T-helper 1 cell treated with Interleukin-12 subunit alpha and Interleukin-12 subunit beta and Interleukin-4 antibody, amounts not matched to agents 30 μg/mL and 1 μg/mL, for 36 hours (primary cell): ENCODE data around the gene ELANE.
"Not testable (repeated sequence)": the region's sequence is repeated elsewhere in the genome, so short reads cannot be mapped to it uniquely, and the experiment has no call there.

Experiments
- H3K27ac Mint-ChIP-seq: one replicate; pipeline ENCODE4 v1.8.0; 2021; ENCODE audit warnings: mild to moderate bottlenecking, mixed read lengths
- H3K27me3 Mint-ChIP-seq: one replicate; pipeline ENCODE4 v1.8.0; 2021; ENCODE audit warnings: low read depth, mixed read lengths
- H3K36me3 Mint-ChIP-seq: one replicate; pipeline ENCODE4 v1.8.0; 2021; ENCODE audit warnings: low read depth, mixed read lengths
- H3K4me1 Mint-ChIP-seq: one replicate; pipeline ENCODE4 v1.8.0; 2021; ENCODE audit warnings: low read depth, mixed read lengths
- H3K4me3 Mint-ChIP-seq: one replicate; pipeline ENCODE4 v1.8.0; 2021; ENCODE audit warnings: mild to moderate bottlenecking, moderate library complexity, mixed read lengths
- H3K9me3 Mint-ChIP-seq: one replicate; pipeline ENCODE4 v1.8.0; 2021; ENCODE audit warnings: mixed read lengths

ELANE gene

DNA sequence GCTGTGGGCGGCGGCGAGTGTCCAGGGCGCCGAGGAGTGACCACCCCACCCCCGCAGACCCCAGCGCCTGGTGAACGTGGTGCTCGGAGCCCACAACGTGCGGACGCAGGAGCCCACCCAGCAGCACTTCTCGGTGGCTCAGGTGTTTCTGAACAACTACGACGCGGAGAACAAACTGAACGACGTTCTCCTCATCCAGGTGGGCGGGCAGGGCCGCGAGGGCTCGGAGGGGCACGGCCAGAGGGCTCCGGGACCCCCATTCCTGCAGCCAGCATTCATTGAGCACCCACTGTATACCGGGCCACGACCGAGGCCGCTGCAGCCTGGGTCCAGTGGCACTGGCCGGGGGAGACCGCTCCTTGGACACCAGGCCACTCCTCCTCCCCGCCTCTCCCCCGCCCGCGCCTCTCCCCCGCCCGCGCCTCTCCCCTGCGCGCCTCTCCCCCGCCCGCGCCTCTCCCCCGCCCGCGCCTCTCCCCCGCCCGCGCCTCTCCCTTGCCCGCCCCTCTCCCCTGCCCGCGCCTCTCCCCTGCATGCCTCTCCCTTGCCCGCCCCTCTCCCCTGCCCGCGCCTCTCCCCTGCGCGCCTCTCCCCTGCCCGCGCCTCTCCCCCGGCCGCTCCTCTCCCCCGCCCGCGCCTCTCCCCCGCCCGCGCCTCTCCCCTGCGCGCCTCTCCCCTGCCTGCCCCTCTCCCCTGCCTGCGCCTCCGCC, 8.1 kb upstream of the ELANE start:
- Mint-ChIP-seq H3K36me3 (no peaks in the 10 kb centered on the region), H3K27me3 (peaks cover 17% of the 10 kb centered on the region), H3K4me1 (peaks cover 2% of the 10 kb centered on the region), H3K4me3 (no peak overlapping the region), H3K27ac (no peak overlapping the region), H3K9me3 (no peaks in the 10 kb centered on the region)

GRCh38 chr19:844546-844971, 7.5 kb upstream of the ELANE start:
- Mint-ChIP-seq H3K4me1 (peaks cover 2% of the 10 kb centered on the region), H3K36me3 (no peaks in the 10 kb centered on the region), H3K4me3 (no peak overlapping the region), H3K27ac (peak overlapping the region; percentile 49), H3K9me3 (no peaks in the 10 kb centered on the region), H3K27me3 (peaks cover 17% of the 10 kb centered on the region)

DNA sequence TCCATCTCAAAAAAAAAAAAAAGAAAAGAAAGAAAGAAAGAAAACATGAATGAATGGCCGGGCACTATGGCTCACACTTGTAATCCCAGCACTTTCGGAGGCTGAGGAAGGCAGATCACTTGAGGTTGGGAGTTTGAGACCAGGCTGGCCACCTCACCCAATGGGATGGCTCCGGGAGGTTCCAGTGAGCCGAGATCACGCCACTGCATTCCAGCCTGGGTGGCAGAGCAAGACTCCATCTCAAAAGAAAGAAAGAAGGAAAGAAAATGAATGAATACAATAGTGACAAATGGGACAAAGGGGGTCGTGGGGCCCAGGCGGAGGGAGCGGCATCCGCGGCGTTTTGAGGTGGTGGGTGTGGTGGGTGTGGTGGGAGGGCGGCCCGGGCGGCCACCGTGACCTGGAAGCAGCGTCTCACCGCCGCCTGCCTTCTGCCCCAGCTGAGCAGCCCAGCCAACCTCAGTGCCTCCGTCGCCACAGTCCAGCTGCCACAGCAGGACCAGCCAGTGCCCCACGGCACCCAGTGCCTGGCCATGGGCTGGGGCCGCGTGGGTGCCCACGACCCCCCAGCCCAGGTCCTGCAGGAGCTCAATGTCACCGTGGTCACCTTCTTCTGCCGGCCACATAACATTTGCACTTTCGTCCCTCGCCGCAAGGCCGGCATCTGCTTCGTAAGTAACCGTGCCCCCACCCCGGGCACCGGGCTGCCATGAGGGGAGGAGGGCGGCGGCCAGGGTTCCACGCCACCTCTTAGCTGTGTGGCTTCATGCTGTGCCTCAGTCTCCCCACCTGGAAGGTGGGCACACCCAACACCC, 6.2 kb upstream of the ELANE start:
- H3K9me3 Mint-ChIP-seq = no peaks in the 10 kb centered on the region
- H3K36me3 Mint-ChIP-seq = no peaks in the 10 kb centered on the region
- H3K4me1 Mint-ChIP-seq = peaks cover 2% of the 10 kb centered on the region
- H3K27me3 Mint-ChIP-seq = peaks cover 17% of the 10 kb centered on the region
- H3K4me3 Mint-ChIP-seq = no peak overlapping the region
- no peak overlapping the region for H3K27ac Mint-ChIP-seq

- Mint-ChIP-seq H3K27ac (no peak overlapping the region), H3K4me3 (no peak overlapping the region), H3K9me3 (no peaks in the 10 kb centered on the region), H3K4me1 (peaks cover 2% of the 10 kb centered on the region), H3K36me3 (no peaks in the 10 kb centered on the region), H3K27me3 (peaks cover 9% of the 10 kb centered on the region)
Observed at GRCh38 chr19:848386-848921, 3.6 kb upstream of the ELANE start.

DNA sequence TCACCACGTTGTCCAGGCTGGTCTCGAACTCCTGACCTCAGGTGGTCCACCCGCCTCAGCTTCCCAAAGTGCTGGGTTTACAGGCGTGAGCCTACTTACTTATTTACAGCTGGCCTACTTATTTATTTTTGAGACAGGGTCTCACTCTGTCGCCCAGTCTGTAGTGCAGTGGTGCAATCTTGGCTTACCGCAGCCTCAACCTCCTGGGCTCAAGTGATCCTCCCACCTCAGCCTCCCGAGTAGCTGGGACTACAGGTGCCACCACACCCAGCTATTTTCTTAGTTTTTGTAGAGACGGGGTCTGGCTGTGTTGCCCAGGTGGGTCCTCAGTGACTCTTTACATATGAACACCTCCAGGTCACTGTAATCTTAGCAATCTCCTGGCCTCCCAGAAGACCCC, 2.9 kb upstream of the ELANE start:
- not testable (repeated sequence) for H3K27me3 Mint-ChIP-seq, H3K4me3 Mint-ChIP-seq, H3K9me3 Mint-ChIP-seq, H3K27ac Mint-ChIP-seq, H3K36me3 Mint-ChIP-seq, H3K4me1 Mint-ChIP-seq

- H3K4me3 Mint-ChIP-seq = no peak overlapping the region
- H3K27me3 Mint-ChIP-seq = peaks cover 5% of the 10 kb centered on the region
- H3K4me1 Mint-ChIP-seq = peaks cover 2% of the 10 kb centered on the region
- no peaks in the 10 kb centered on the region for H3K9me3 Mint-ChIP-seq
- H3K36me3 Mint-ChIP-seq = no peaks in the 10 kb centered on the region
- no peak overlapping the region for H3K27ac Mint-ChIP-seq
Observed at GRCh38 chr19:850221-850978, 1.7 kb upstream of the ELANE start.

DNA sequence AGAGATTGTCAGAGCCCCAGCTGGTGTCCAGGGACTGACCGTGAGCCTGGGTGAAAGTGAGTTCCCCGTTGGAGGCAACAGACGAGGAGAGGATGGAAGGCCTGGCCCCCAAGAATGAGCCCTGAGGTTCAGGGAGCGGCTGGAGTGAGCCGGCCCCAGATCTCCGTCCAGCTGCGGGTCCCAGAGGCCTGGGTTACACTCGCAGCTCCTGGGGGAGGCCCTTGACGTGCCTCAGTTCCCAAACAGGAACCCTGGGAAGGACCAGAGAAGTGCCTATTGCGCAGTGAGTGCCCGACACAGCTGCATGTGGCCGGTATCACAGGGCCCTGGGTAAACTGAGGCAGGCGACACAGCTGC, 1.1 kb upstream of the ELANE start:
- H3K4me1 Mint-ChIP-seq = peaks cover 2% of the 10 kb centered on the region
- H3K27ac Mint-ChIP-seq = no peak overlapping the region
- H3K9me3 Mint-ChIP-seq = no peaks in the 10 kb centered on the region
- peaks cover 5% of the 10 kb centered on the region for H3K27me3 Mint-ChIP-seq
- no peak overlapping the region for H3K4me3 Mint-ChIP-seq
- no peaks in the 10 kb centered on the region for H3K36me3 Mint-ChIP-seq

GRCh38 chr19:853014-853585, 997 bp downstream of the ELANE start:
- H3K27me3 Mint-ChIP-seq = peaks cover 5% of the 10 kb centered on the region
- H3K4me3 Mint-ChIP-seq = no peak overlapping the region
- H3K36me3 Mint-ChIP-seq = no peaks in the 10 kb centered on the region
- no peak overlapping the region for H3K27ac Mint-ChIP-seq
- peaks cover 2% of the 10 kb centered on the region for H3K4me1 Mint-ChIP-seq
- no peaks in the 10 kb centered on the region for H3K9me3 Mint-ChIP-seq

GRCh38 chr19:853614-854220, 1.6 kb downstream of the ELANE start:
- H3K4me3 Mint-ChIP-seq, H3K27ac Mint-ChIP-seq, H3K4me1 Mint-ChIP-seq, H3K9me3 Mint-ChIP-seq, H3K36me3 Mint-ChIP-seq: not testable (repeated sequence)
- peaks cover 11% of the 10 kb centered on the region for H3K27me3 Mint-ChIP-seq

DNA sequence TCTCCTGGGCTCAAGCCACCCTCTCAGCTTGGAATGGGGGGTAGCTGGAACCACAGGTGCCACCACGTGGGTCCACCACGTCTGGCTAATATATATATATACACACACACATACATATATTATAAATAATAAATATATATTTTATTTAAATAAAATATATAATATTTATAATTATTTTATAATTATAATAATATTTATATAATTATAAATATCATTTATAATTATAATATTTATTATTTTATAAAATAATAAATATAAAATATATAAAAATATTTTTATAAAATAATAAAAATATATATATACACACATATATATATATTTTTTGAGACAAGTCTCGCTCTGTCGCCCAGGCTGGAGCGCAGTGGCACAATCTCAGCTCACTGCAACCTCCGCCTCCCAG, 2.4 kb downstream of the ELANE start:
- Mint-ChIP-seq H3K9me3 (no peaks in the 10 kb centered on the region), H3K27ac (no peak overlapping the region), H3K4me3 (no peak overlapping the region), H3K36me3 (no peaks in the 10 kb centered on the region), H3K27me3 (peaks cover 14% of the 10 kb centered on the region), H3K4me1 (peaks cover 2% of the 10 kb centered on the region)

DNA sequence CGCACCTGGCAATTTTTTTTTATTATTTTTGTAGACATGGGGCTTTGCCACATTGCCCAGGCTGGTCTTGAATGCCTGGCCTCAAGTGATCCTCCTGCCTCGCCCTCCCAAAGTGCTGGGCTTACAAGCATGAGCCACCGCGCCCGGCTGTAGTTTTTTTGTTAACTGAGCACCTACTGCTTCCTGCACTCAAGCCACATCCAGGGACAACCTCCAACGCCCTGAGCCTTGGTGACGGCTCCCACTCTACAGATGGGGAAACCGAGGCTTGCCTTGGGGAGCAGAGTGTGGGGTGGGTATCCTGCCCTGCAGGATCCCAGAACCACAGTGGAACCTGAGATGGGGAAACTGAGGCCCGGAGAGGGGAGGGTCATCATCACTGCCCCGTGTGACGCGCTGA, 3.0 kb downstream of the ELANE start:
- H3K36me3 Mint-ChIP-seq = no peaks in the 10 kb centered on the region
- peaks cover 19% of the 10 kb centered on the region for H3K27me3 Mint-ChIP-seq
- no peak overlapping the region for H3K4me3 Mint-ChIP-seq
- H3K4me1 Mint-ChIP-seq = peaks cover 2% of the 10 kb centered on the region
- no peak overlapping the region for H3K27ac Mint-ChIP-seq
- no peaks in the 10 kb centered on the region for H3K9me3 Mint-ChIP-seq

GRCh38 chr19:855566-856120, 3.5 kb downstream of the ELANE start:
- Mint-ChIP-seq H3K27me3 (peaks cover 19% of the 10 kb centered on the region), H3K27ac (no peak overlapping the region), H3K4me3 (no peak overlapping the region), H3K4me1 (peaks cover 2% of the 10 kb centered on the region), H3K36me3 (no peaks in the 10 kb centered on the region), H3K9me3 (no peaks in the 10 kb centered on the region)

DNA sequence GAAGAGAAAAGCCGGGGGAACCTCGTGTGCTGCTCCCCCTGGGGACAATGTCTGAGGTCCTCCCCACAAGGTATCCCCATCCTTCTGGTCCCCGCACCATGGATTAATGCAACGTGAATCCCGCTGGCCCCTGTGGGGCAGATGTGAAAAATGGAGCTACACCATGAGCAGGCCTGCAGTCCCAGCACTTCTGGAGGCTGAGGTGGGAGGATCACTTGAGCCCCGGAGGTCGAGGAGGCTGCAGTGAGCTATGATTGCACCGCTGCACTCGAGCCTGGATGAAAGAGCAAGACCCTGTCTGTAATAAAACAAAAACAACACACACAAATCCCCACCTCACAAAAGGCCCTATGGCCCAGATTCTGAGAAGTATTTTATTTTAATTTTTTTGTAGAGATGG, 6.2 kb downstream of the ELANE start:
- Mint-ChIP-seq H3K9me3 (no peaks in the 10 kb centered on the region), H3K4me3 (no peak overlapping the region), H3K36me3 (no peaks in the 10 kb centered on the region), H3K4me1 (peaks cover 7% of the 10 kb centered on the region), H3K27ac (no peak overlapping the region), H3K27me3 (peaks cover 19% of the 10 kb centered on the region)
